RWPE1 (cell line): ENCODE results near the gene CTDNEP1.

ENCODE experiments used
- CTCF ChIA-PET: fragments of 350-600 bp; sonication (Branson Sonifier 250); formaldehyde crosslinking; extraction: SDS; loops from one replicate; lab custom pipeline; 2021; lab: Yijun Ruan, JAX
- POLR2A ChIA-PET: fragments of 400-600 bp; formaldehyde crosslinking; extraction: SDS; loops from one replicate; lab custom pipeline; 2020; ENCODE audit warnings: antibody characterized with exemption; ENCODE audit not compliant: low non-redundant PET; lab: Yijun Ruan, JAX
- DNase-seq: peaks from one replicate; pipeline ENCODE4 v3.0.0; 2012; ENCODE audit warnings: low spot score
- H3K27ac ChIP-seq: fragments of 450-650 bp; 2 replicates; pipeline ENCODE4 v1.5.1; 2017
- CTCF ChIP-seq: fragments of 450-650 bp; conservative IDR thresholded peaks from 2 replicates; pipeline ENCODE4 v1.5.1; 2017; ENCODE audit warnings: low read depth, mild to moderate bottlenecking

Gene CTDNEP1

GRCh38 chr17:7236808-7237207 is 14.7 kb downstream of the CTDNEP1 start:
- peak overlapping the region; percentile 95 for H3K27ac ChIP-seq
- ChIA-PET CTCF (no interaction called here), POLR2A (interaction anchor here (0.8 kb wide), 1 partner anchor 1301 kb away, joined by 3 read pairs; no protein-coding TSS in a partner anchor)
- no peak for DNase-seq
- TF ChIP-seq CTCF = no peak

DNA sequence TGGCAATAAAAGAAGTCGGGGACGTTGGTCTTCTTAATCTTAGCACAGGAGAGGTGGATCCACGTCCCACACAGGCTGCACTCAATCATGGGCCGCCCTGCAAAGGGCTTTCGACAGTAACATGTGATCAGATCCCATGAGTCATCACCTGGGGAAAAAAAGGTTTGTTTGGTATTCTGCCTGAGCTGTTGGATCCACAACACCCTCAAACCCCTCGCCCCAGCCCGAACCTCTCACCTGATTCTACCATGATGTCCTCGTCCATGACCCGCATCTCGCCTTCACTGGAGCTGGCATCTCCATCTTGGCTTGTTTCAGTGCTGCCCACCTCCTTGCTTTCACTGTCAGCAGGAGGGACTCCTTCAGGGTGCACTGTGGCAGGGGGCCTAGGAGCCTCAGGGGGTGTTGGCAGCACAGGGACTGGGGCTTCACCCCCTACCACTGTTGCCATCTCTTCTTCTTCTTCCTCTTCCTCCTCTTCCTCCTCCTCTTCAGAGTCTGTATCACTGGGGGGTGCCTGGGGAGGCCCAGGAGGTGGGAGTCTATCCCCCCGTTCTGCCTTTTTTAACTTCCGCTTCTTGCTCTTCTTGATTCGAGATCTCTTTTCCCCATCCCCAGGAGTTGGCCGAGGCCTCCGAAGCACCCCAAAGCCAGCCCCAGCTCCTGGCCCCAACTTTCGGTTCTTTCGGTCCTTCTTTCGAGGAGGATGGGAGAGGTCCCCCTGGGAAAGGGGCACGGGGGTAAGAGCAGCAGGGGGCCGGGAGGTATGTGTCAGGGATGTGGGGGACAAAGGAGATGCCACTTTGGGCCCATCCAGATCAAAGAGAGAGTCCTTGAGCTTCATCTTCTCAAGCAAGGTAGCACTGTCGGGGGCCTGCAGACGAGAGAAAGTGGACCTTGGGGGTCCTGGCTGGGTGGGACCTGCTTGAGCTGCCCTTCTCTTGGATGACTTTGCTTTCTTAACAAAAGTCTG is 15.6 kb downstream of the CTDNEP1 start:
- CTCF ChIA-PET = interaction anchor here (0.6 kb wide), 1 partner anchor 325 kb away, joined by 3 read pairs; no protein-coding TSS in a partner anchor
- H3K27ac ChIP-seq = peak overlapping the region; percentile 95
- POLR2A ChIA-PET = interaction anchor here (0.8 kb wide), 1 partner anchor 1301 kb away, joined by 3 read pairs; no protein-coding TSS in a partner anchor
- no peak for TF ChIP-seq CTCF
- peak; percentile 44 for DNase-seq

GRCh38 chr17:7234083-7234951 is 17.2 kb downstream of the CTDNEP1 start, which contains the start of gene DVL2:
TSS of gene DVL2 (minus strand) at chr17:7234517. CDS start at chr17:7234262, 255 bp downstream.
- CTCF ChIA-PET = interaction anchor here (0.9 kb wide), 2 partner anchors 25 to 46 kb away, joined by 3 read pairs; no protein-coding TSS in a partner anchor
- peak within 1 kb of the TSS; percentile 95 for H3K27ac ChIP-seq
- peak; percentile 97 for DNase-seq
- TF ChIP-seq CTCF = no peak
- POLR2A ChIA-PET = interaction anchor here (0.6 kb wide), 1 partner anchor 64 kb away, joined by 3 read pairs; no protein-coding TSS in a partner anchor

DNA sequence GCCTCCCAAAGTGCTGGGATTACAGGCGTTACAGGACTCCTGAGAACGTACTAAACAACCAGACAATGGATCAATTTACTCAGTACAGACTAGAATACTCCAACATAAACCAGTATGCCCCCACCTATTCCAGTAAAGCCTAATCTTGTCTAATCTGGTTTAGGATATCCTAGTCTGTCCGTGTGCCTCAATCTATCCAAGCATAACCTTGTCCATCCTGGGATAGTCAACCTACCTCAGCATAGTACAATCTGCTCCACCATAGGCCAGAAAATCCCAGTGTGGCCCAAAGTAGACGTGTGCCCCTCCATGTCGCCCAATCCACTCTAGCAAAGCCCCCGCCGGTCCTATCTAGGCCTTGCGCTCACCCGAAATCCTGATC is 17.8 kb downstream of the CTDNEP1 start:
- peak overlapping the region; percentile 95 for H3K27ac ChIP-seq
- ChIA-PET CTCF (interaction anchor here (0.9 to 1.4 kb wide), 3 partner anchors 26 to 63 kb away, joined by 3 to 7 read pairs (median 3); no protein-coding TSS in a partner anchor), POLR2A (interaction anchor here (0.6 kb wide), 1 partner anchor 64 kb away, joined by 3 read pairs; no protein-coding TSS in a partner anchor)
- no peak for TF ChIP-seq CTCF
- no peak for DNase-seq

DNA sequence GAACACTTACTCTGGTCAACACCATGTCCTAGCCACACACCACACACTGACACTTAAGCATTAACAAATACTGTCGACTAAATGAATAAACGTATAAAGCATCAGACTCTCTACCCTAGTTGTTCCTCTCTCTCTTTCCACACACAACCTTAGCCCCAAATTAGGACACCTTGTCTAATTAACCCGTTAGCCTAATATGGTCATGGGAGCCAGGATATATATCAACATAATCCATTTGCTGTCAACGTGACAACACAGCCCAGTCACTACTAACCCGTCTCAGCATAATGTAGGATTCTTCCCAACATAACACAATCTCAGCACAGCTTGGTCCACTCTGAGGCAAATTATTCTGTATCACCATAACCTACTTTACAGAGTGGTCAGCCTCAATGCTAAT is 19.4 kb downstream of the CTDNEP1 start:
- CTCF ChIA-PET = interaction anchor here (0.7 kb wide), 1 partner anchor 12 kb away, joined by 8 read pairs; no protein-coding TSS in a partner anchor
- DNase-seq = no peak
- POLR2A ChIA-PET = interaction anchor here (1.4 kb wide), 1 partner anchor 11 kb away, joined by 3 read pairs; no protein-coding TSS in a partner anchor
- no peak for TF ChIP-seq CTCF
- H3K27ac ChIP-seq = no peak overlapping the region
